ENCODE results near the gene KBTBD3. TPM values are rescaled to one million over a fixed set of nuclear protein-coding genes. Genes with fewer than 3 reads are reported as not detected.
A peak's percentile ranks its signal among the peaks of the same experiment; 100 is the strongest.

Gene KBTBD3
- total RNA-seq, 4 donors from 2014 or later, result 3.6 to 8.3 (median 6.6) TPM

DNA sequence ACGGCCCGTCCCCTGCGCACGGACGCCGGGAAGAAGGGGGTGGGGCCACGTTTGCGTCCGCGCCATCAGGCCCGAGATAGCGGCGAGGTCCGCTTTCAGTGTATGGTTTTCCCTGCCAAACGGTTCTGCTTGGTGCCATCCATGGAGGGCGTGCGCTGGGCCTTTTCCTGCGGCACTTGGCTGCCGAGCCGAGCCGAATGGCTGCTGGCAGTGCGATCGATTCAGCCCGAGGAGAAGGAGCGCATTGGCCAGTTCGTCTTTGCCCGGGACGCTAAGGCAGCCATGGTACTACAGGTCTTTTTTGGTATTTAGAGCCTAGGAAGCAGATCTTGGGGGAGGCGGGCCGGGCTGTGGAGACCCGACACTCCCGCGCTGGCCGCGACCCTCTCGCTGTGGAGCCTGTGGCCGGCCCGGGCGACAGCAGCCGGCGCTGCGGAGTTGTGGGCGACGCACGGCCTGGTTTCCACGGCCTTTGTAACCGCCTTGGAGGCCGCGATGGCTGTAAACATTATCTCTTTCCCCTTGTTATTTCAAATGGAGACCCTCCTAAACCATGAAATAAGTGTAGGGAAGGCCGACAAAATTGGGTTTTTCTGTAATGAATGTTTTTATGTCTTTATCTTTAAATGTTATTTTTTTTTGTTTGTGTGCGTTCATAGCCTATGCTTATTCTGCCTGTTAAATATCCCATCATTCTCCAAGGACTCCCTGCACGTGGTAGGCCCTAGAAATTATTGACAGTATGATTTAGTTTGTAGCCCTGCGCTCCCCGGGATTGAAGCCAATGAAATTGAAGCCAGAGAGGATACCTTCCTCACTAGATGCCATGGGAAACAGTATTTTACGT, 685 bp upstream of the KBTBD3 start, which contains the start of gene AASDHPPT:
AASDHPPT (plus strand) TSS at position 54 of the 847 bp plus-strand sequence; CDS start at position 103, 49 bp downstream.
- TF ChIP-seq POLR2AphosphoS5 (IDR thresholded peaks at IDR 0.05) (peak; percentile 70 to 91), POLR2A (IDR thresholded peaks at IDR 0.05; ENCODE audit: low read depth) (peak; percentile 46), EP300 (IDR thresholded peaks at IDR 0.05) (no peak)
- TF ChIP-seq, protein P1, sequence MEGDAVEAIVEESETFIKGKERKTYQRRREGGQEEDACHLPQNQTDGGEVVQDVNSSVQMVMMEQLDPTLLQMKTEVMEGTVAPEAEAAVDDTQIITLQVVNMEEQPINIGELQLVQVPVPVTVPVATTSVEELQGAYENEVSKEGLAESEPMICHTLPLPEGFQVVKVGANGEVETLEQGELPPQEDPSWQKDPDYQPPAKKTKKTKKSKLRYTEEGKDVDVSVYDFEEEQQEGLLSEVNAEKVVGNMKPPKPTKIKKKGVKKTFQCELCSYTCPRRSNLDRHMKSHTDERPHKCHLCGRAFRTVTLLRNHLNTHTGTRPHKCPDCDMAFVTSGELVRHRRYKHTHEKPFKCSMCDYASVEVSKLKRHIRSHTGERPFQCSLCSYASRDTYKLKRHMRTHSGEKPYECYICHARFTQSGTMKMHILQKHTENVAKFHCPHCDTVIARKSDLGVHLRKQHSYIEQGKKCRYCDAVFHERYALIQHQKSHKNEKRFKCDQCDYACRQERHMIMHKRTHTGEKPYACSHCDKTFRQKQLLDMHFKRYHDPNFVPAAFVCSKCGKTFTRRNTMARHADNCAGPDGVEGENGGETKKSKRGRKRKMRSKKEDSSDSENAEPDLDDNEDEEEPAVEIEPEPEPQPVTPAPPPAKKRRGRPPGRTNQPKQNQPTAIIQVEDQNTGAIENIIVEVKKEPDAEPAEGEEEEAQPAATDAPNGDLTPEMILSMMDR (IDR thresholded peaks at IDR 0.05), result no peak
- intact Hi-C loops (cut with DNase I), result loop anchor here (5.0 kb wide), 1 partner anchor 56 kb away; the partner anchor contains the start of gene MSANTD4
- H3K4me3 ChIP-seq, result peak within 1 kb of the TSS; percentile 66 to 72 (median 69)
- under 1% methylated on average over 27 of the region's 55 CpGs for WGBS
- H3K27me3 ChIP-seq, result no peaks in the 10 kb centered on the region
- H3K4me1 ChIP-seq, result peaks cover 24 to 64% (median 59%) of the 10 kb centered on the region in 4 donors
- DNase-seq (ENCODE audit: extremely low spot score), result no peak
- H3K27ac ChIP-seq (replicated peaks in 1 of 4), result peak within 1 kb of the TSS; percentile 93 to 97 (median 95)
- H3K36me3 ChIP-seq, result peaks cover 0 to 26% (median 5%) of the 10 kb centered on the region in 4 donors
- H3K9me3 ChIP-seq, result no peaks in the 10 kb centered on the region

DNA sequence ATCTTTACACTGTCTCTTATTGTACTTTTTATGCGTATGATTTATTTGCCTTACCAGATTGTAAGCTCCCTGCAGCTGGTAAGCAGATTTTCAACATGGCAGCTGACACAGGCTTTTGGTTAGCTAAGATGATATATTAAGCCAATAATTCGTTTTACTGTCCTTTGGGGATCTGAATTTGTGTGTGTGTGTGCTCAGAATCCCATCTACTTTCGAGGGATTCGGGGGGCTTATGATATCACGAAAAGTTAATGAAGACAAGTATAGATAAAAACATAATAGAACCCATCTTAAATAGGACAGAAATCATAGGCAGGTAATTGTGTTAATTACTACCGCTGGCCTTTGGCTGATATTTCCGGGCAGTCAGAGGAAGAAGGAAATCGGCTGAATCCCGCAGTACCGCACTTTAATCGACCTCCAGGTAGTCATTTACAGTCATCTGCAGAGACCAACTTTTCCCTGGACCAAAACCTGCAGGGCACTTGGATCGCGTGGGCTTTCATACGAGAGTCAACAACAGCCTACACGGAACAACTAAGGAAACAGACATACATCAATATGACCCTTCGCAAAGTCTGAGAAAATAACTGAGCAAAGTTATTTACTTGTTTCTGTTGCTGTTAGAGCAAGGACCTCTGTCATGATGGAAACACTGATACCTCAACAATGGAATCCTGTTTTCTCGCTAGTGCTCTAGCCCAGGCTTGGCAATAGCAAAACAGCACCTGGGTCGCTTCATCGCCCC, 802 bp downstream of the KBTBD3 start:
- Histone ChIP-seq H3K4me1 (peaks cover 21 to 52% (median 44%) of the 10 kb centered on the region in 4 donors), H3K27me3 (no peaks in the 10 kb centered on the region), H3K36me3 (peaks cover 0 to 16% (median 2%) of the 10 kb centered on the region in 4 donors), H3K9me3 (no peaks in the 10 kb centered on the region), H3K27ac (replicated peaks in 1 of 4) (peak overlapping the region; percentile 93 to 97 (median 95)), H3K4me3 (peak overlapping the region; percentile 66 to 72 (median 69))
- DNase-seq (ENCODE audit: extremely low spot score), result no peak
- intact Hi-C loops (cut with DNase I), result loop anchor here (5.0 kb wide), 1 partner anchor 54 kb away; the partner anchor contains the start of gene MSANTD4
- TF ChIP-seq EP300 (IDR thresholded peaks at IDR 0.05) (no peak), POLR2A (IDR thresholded peaks at IDR 0.05; ENCODE audit: low read depth) (no peak), POLR2AphosphoS5 (IDR thresholded peaks at IDR 0.05) (no peak)
- TF ChIP-seq, protein P1 (IDR thresholded peaks at IDR 0.05), result no peak
- WGBS, result 13% methylated on average over 19 of the region's 19 CpGs

DNA sequence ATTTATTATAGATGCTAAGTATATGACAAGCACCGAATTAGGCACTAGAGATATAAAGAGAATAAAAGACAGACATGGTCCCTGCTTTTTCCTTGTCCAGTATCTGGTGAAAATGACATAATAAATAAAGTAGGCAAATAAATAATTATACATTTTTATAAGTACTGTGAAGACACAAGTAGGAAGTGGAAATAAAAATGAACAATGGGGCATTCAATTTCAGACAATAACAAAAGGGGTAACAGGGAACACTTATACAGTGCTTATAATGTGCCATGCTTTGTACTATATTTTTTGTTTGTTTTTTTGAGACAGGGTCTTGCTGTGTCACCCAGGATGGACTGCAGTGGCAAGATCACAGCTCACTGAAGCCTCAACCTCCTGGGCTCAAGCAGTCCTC, 4.3 kb downstream of the KBTBD3 start:
- intact Hi-C loops (cut with DNase I), result no loop called here
- Histone ChIP-seq H3K27me3 (no peaks in the 10 kb centered on the region), H3K4me3 (no peak overlapping the region), H3K9me3 (no peaks in the 10 kb centered on the region), H3K27ac (replicated peaks in 1 of 4) (no peak overlapping the region), H3K36me3 (no peaks in the 10 kb centered on the region), H3K4me1 (peaks cover 4 to 25% (median 12%) of the 10 kb centered on the region in 4 donors)
- 85% methylated on average over 1 of the region's 1 CpG for WGBS
- no peak for DNase-seq (ENCODE audit: extremely low spot score)
- TF ChIP-seq, protein P1 (IDR thresholded peaks at IDR 0.05), result no peak
- TF ChIP-seq POLR2A (IDR thresholded peaks at IDR 0.05; ENCODE audit: low read depth) (no peak), POLR2AphosphoS5 (IDR thresholded peaks at IDR 0.05) (no peak), EP300 (IDR thresholded peaks at IDR 0.05) (no peak)

DNA sequence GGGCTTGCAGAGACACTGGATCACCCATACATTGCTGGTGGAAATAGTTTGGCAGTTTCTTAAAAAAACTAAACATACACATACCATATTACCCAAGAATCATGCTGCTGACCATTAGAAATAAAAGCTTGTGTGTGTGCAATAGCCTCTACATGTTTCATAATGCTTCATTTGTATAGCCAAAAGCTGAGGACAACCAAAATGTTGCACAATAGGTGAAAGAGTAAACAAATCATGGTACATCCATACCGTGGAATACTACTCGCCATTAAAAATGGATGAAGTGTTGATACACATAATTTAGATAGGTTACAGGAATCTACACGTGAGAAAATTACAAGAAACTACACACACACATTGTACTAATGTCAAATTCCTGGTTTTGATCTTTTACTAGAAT, 6.5 kb downstream of the KBTBD3 start:
- no peak for DNase-seq (ENCODE audit: extremely low spot score)
- 93% methylated on average over 3 of the region's 3 CpGs for WGBS
- no peak overlapping the region for H3K27ac ChIP-seq (replicated peaks in 1 of 4)
- H3K36me3 ChIP-seq, result no peaks in the 10 kb centered on the region
- intact Hi-C loops (cut with DNase I), result no loop called here
- H3K4me3 ChIP-seq, result no peak overlapping the region
- TF ChIP-seq POLR2AphosphoS5 (IDR thresholded peaks at IDR 0.05) (no peak), POLR2A (IDR thresholded peaks at IDR 0.05; ENCODE audit: low read depth) (no peak)
- TF ChIP-seq, protein P1 (IDR thresholded peaks at IDR 0.05), result no peak
- no peaks in the 10 kb centered on the region for H3K27me3 ChIP-seq
- H3K4me1 ChIP-seq, result peaks cover 3 to 16% (median 4%) of the 10 kb centered on the region in 4 donors
- no peaks in the 10 kb centered on the region for H3K9me3 ChIP-seq

Data from esophagus muscularis mucosa (tissue), 4 donors.